Measurements from ENCODE around the gene ARFGAP3.
"Not testable (repeated sequence)": the region's sequence is repeated elsewhere in the genome, so short reads cannot be mapped to it uniquely, and the experiment has no call there.

Gene ARFGAP3

DNA sequence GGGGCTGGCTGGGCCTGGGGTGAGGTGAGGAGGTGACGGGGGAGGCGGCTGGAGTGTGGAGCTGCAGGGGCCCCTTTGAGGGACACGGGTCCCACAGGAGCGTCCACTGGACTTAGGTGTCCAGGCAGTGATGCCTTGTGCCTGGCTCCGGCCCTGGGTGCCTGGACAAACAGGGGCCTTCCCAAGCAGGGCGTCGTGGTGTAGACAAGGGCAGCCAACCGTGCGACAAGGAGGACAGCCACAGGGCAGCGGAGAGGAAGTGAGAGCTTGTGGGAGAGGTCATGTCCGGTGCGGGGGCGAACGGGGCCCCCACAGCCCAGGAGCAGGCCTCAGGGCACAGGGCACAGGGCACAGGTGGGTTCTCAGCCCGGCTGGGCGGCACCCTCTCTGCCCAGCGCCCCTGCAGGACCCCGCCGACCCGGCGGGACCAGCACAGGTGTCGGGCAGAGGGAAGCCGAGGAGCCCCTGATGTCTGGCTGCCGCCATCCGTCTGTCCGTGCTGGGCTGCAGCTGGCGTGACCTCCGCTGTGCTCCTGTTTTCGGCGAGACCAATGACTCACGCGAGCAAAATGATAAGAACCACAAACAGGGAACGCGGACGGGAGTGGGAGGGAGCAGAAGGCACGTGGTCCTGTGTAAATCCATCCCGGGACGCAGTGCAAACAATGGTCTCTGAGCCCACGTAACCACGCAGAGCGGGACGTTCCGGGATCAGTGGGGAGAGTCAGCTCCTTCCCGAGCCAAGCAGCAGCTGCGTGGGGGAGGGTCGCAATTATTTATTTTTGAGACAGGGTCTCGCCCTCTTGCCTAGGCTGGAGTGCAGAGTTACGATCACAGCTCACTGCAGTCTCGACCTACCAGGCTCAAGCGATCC lies 87.3 kb downstream of the ARFGAP3 start:
- DNase-seq (ENCODE audit: low read depth in 2 of 2, low spot score in 1 of 2), result no peak

DNA sequence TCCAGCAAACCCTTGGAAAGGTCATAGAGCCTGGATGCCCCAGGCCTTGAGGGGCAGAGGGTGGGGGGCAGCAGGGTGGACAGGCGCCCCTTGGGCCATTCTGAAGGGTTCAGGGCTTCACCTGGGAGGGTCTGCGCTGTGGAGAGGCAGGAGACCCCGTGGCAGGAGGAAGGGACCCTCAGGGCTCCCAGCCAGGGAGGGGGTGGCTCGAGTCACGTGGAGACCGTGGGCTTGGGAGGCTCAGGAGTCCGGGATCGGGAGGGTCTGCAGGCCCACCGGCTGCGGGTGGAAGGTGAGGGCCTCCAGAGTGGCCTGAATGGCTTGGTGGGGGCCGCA lies 87.9 kb downstream of the ARFGAP3 start:
- no peak for DNase-seq (ENCODE audit: low read depth in 2 of 2, low spot score in 1 of 2)

DNA sequence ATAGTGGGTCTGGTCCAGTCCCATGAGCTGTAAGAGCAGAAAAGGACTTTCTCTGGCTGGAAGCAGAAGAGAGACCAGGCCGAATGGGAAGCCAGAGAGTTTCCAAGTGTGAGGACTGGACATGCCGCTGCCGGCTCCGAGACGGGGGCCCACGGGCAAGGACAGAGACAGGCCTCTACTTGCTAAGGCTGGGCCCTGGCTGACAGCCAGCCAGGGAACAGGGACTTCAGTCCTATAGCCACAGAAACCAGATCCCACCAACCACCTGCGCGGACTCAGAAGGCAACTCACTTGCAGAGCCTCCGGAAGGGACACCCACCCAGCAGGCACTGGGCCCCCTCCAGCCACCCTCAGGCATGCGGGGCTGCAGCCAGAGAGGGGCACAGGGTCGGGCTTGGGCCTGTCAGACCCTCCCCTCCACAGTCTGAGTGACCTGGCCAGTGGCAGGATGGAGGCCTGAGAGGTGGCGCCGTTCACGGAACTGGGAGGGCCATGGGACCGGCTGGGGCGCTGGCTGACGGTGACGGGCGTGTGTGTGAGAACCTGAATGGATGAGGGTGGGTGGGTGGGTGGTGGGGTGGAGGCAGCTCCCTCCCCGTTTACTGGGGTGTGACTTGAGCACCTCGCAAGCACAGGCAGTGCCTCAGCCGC lies 88.6 kb downstream of the ARFGAP3 start:
- DNase-seq (ENCODE audit: low read depth in 2 of 2, low spot score in 1 of 2), result no peak

DNA sequence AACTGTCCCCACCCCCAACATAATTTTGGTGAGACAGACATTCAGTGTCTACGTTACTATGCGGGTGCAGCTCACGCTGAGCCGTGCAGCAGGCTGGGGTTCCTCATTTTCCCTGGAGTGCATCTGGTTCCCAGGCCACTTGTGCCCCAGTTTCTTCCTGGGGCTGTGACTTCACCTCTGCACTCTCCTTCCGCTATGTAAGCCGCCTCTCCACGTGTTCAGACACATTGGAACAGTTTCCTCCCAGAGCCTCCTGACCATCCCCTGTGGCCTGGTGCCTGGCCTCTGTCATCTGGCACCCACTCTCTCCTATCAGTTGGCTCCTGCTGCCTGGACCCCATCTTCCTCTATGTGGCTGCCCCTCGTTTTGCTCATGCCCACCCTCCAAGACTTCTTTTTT lies 90.2 kb downstream of the ARFGAP3 start:
- no peak for DNase-seq (ENCODE audit: low read depth in 2 of 2, low spot score in 1 of 2)

DNA sequence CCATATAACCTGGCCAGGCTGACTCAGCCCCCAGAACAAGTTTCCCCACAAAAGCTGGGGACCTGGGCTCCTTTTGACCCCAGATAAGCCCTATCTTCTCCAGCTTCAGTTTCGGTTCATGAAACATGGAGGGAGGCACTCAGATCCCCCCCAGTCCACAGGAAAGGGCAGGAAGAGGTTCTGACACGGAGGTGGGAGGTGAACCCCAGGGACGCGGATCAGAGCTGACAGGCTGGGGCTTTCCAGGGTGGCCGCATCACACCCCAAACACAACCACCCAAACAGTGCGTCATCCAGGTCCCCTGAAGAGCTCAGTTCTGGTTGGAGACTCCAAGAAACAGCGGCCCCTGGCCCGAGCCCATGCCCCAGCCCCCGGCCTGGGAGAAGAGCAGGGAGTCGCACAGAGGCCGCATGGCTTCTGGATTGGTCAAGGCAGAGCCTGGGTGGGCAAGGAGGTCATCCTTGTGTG lies 92.1 kb downstream of the ARFGAP3 start:
- no peak for DNase-seq (ENCODE audit: low read depth in 2 of 2, low spot score in 1 of 2)

DNA sequence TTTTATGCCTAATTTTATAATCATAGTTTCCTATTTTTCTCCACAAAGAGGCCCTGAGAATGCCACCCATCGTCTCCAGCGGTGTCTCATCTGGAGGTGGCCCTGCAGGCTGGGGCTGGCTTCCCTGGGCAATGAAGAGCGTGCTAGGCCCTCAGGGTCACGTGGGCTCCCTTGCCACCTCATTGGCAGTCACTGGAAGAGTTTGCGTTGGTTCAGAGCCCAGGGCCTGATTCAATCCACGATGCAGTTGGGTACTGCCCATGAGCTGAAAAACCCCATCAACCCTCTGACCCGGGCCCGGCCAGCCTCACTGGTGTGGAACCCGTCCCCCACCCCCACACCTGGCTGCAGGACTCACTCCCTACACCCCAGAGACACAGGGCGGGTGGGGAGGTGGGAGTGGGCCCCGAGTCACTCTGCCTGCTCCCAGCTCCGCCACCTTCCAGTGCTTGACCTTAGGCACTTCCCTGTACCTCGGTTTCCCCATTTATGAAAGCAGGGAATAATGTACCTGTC lies 93.0 kb downstream of the ARFGAP3 start:
- DNase-seq (ENCODE audit: low read depth in 2 of 2, low spot score in 1 of 2), result no peak

DNA sequence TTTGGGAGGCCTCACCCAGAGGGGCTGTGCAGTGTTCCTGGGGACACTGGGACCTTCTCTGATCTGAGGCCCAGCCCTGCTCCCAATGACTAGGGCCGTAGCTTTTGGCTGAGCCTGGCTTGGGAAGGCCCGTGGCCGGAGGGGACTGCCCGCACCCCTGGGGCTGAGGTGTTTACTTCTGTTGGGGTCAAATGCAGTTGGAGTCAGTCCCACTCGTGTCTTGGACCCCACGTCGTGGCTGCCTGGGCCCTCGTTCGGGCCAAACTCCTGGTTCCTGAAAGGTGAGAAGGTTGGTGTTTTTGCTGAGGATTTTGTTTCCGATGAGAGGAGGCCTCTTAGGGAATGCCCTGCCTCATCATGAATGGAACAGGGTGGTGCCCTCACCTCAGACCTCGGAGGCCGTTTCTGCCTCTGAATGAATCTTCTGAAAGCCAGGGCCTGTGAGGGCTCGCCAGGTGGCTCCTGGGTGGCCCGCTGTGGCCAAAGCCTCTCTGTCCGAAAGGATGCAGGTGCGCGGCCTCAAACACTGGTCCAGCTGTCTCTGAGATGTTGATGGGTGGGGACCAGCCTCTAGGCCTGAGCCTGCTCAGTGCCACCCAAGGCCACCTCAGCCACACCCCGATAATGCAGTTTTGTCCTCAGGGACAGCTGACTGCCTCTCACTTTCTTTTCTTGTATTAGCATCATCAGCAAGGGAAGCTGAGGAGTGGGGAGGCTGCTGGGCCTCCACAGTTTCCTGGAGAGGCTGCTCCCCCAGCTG lies 96.1 kb downstream of the ARFGAP3 start:
- no peak for DNase-seq (ENCODE audit: low read depth in 2 of 2, low spot score in 1 of 2)

DNA sequence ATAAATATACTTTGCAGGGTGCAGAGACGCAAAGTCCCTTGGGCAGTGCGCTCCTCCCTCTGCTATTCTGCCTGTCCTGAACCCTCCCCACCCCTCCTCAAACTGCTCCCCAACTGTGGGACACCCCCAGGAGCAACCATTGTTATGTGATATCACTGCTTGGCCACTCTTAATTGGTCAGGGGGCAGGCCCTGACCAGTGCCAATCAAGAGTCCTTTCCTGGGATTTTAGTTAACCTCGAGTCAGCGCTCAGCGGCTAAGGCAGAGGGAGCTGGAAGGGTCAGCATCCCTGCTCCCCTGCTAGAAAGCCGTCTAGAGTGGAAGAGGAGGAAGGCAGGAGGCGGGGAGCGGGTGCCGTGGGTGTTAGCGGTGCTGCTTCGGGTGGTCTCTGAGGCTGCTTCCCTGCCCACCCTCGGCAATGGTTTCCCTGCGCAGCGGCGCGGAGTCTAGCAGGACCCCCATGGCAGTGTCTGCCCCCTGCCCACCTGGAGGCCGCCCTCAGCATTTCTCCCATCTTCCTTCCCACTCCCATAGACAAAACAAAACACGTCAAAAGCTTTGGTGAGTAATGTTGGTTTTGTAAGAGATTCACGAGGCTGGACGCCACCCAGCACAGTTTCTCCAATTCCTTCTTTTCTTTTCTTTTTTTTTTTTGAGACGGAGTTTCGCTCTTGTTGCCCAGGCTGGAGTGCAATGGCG lies 98.0 kb downstream of the ARFGAP3 start:
- DNase-seq (ENCODE audit: low read depth in 2 of 2, low spot score in 1 of 2), result no peak

DNA sequence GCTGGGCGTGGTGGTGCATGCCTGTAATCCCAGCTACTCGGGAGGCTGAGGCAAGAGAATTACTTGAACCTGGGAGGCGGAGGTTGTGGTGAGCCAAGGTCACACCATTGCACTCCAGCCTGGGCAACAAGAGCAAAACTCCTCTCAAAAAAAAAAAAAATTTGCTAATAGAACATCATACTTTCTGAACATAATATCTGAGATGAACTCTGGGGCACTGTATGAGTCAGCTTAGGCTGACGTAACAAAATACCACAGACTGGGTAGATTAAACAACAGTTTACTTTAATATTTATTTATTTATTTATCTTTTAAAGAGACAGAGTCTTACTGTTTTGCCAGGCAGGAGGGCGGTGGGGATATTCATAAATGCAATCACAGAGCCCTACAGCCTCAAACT lies 101.5 kb downstream of the ARFGAP3 start:
- DNase-seq (ENCODE audit: low read depth in 2 of 2, low spot score in 1 of 2), result not testable (repeated sequence)

DNA sequence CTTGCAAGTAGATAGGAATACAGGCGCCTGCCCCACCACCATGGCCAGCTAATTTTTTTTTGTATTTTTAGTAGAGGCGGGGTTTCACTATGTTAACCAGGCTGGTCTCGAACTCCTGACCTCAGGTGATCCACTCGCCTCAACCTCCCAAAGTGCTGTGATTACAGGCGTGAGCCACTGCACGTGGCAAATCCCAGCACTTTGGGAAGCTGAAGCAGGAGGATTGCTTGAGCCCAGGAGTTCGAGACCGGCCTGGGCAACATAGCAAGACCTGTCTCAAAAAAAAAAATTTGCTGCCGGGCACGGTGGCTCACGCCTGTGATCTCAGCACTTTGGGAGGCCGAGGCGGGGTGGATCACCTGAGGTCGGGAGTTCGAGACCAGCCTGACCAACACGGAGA lies 102.0 kb downstream of the ARFGAP3 start:
- not testable (repeated sequence) for DNase-seq (ENCODE audit: low read depth in 2 of 2, low spot score in 1 of 2)

DNA sequence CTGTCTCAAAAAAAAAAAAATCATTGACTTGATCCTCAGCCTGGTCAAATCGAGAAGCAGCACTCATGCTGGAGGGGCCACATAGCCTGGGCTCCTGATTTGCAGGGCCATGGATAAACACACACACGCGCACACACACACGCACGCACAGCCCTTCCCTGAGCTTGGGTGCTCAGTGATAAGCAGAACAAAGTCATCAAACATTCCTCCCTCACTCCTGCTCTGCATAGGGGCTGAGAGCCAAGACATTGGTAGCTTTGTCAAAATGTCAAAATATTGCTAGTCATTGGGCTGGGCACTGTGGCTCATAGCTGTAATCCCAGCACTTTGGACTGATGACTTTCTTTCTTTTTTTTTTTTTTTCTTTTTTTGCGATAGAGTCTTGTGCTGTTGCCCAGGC lies 102.4 kb downstream of the ARFGAP3 start:
- no peak for DNase-seq (ENCODE audit: low read depth in 2 of 2, low spot score in 1 of 2)

DNA sequence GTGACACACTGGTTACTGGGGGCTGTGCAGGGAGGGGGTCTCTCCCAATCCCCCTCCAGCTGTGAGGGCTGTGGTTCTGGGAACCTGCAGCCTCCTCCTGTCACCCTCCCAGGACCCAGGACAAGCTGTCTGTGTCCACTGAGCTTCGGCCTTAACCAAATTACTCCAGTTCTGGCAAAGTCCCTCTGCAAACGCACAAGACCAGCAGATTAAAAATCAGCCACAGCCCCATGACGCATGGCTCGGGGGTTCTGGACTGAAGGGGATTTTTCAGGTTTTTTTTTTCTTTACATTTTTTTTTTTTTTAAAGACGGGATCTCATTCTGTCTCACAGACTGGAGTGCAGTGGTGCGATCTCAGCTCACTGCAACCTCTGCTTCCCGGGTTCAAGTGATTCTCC lies 104.2 kb downstream of the ARFGAP3 start:
- DNase-seq (ENCODE audit: low read depth in 2 of 2, low spot score in 1 of 2), result no peak

DNA sequence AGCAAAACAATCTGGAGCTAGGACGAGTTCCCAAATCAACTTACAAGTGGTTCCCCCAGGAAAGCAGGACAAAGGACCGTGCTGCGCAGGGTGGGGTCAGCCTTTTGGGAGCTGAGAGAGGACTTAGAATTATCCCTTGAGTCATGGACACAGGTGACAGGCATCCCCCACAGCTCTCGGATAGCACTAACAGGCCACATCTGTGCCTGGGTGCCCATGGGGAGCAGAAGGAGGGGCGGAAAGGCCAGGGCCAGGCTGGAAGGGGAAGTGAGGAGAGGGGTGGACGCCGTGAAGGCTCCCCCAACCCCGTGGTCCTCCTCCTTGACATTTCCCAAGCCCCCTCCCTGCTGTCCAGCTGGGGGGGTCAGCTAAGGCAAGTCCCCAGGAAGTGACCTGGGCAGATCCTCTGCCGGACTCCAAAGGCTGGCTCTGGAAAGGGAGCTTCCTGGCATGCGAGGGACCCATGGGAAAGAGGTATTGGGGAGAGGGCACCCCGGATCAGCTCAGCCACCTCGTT lies 104.8 kb downstream of the ARFGAP3 start:
- no peak for DNase-seq (ENCODE audit: low read depth in 2 of 2, low spot score in 1 of 2)

DNA sequence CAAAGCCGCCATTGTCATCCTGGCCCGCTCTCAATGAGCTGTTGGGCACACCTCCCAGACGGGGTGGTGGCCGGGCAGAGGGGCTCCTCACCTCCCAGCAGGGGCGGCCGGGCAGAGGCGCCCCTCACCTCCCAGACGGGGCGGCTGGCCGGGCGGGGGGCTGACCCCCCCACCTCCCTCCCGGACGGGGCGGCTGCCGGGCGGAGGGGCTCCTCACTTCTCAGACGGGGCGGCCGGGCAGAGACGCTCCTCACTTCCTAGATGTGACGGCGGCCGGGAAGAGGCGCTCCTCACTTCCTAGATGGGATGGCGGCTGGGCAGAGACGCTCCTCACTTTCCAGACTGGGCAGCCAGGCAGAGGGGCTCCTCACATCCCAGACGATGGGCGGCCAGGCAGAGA lies 106.7 kb downstream of the ARFGAP3 start:
- not testable (repeated sequence) for DNase-seq (ENCODE audit: low read depth in 2 of 2, low spot score in 1 of 2)

DNA sequence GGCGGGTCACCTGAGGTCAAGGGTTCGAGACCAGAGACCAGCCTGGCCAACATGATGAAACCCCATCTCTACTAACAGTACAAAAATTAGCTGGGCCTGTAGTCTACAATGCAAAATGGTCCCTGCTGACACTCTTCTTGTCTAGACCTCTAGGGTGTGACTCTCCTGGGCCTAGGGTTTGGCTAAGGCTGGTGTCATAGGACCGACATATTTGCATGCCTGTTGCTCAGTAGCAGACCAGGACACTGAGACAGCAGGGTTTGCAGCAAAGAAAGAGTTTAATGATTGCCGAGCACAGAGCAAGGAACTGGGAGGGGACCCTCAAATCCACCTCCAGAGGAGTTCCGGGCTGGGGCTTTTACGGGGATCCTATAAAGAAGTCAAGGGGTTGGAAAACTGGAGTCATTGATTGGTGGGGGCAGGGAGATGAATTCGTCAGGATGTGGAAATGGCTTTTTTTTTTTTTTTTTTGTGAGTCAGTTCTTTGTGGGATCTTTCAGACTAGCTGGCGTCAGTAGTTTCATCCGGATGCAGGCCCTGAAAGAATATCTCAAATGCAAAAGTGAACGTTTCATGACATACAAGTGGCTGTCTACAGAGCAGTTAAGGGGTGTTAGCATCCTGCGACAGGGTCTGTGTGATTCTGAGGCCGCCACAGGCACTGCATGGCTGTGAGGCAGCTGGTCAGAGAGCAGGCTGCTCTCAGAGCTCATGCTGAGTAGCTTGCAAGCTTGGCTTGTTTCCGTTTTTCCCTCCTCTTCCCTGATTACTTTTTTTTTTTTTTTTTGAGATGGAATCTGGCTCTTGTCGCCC lies 109.2 kb downstream of the ARFGAP3 start:
- DNase-seq (ENCODE audit: low read depth in 2 of 2, low spot score in 1 of 2), result no peak
